ENCODE data around the gene DMRT3.

DMRT3 gene

DNA sequence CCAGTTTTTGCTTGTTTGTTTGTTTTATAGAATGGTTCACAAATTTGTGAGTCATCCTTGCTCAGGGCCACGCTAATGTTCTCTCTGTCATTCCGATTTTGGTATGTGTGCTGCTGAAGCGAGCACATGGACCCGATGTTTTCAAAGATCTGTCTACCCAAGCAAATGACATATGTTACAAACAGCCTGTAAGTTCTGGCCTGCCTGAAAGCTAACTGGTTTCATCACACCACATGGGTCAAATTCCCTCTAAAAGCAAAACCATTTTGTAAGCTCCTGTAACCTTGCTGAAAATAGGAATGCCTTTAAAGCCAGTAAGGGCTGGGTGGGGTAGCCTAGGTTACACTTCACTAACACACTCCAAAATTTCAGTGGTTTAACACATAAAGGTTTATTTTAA is 25.4 kb downstream of the DMRT3 start:
- no peaks in the 10 kb centered on the region for H3K27me3 ChIP-seq (ENCODE audit: insufficient read depth, poor library complexity, severe bottlenecking)
- no peak overlapping the region for H3K27ac ChIP-seq (replicated peaks)
- TF ChIP-seq SPI1 (IDR thresholded peaks at IDR 0.05; ENCODE audit: borderline replicate concordance, low read depth) (no peak), GABPA (IDR thresholded peaks at IDR 0.05; ENCODE audit: low read depth) (no peak), REST (IDR thresholded peaks at IDR 0.05; ENCODE audit: insufficient replicate concordance, low read depth) (no peak), CTCF (IDR thresholded peaks at IDR 0.05; ENCODE audit: insufficient read depth, low read length) (no peak), POLR2AphosphoS5 (IDR thresholded peaks at IDR 0.05; ENCODE audit: low read depth) (no peak)
- no peak overlapping the region for H3K4me3 ChIP-seq (replicated peaks; ENCODE audit: insufficient read depth, low read length)
- no peak for DNase-seq (ENCODE audit: low read depth in 1 of 2, low spot score in 1 of 2)

- no peak for TF ChIP-seq SPI1 (IDR thresholded peaks at IDR 0.05; ENCODE audit: borderline replicate concordance, low read depth)
- TF ChIP-seq CTCF (IDR thresholded peaks at IDR 0.05; ENCODE audit: insufficient read depth, low read length) = no peak
- TF ChIP-seq GABPA (IDR thresholded peaks at IDR 0.05; ENCODE audit: low read depth) = no peak
- TF ChIP-seq REST (IDR thresholded peaks at IDR 0.05; ENCODE audit: insufficient replicate concordance, low read depth) = no peak
- Histone ChIP-seq H3K27ac (replicated peaks) (no peak overlapping the region), H3K27me3 (ENCODE audit: insufficient read depth, poor library complexity, severe bottlenecking) (no peaks in the 10 kb centered on the region), H3K4me3 (replicated peaks; ENCODE audit: insufficient read depth, low read length) (no peak overlapping the region)
- no peak for DNase-seq (ENCODE audit: low read depth in 1 of 2, low spot score in 1 of 2)
These were observed 26.2 kb downstream of the DMRT3 start for GRCh38 chr9:1002678-1003077.

- Histone ChIP-seq H3K4me3 (replicated peaks; ENCODE audit: insufficient read depth, low read length) (no peak overlapping the region), H3K27me3 (ENCODE audit: insufficient read depth, poor library complexity, severe bottlenecking) (no peaks in the 10 kb centered on the region), H3K27ac (replicated peaks) (no peak overlapping the region)
- DNase-seq (ENCODE audit: low read depth in 1 of 2, low spot score in 1 of 2) = peak; percentile 60 to 63
- TF ChIP-seq SPI1 (IDR thresholded peaks at IDR 0.05; ENCODE audit: borderline replicate concordance, low read depth) (peak; percentile 28; the same call in 1 of the 2 replicates), GABPA (IDR thresholded peaks at IDR 0.05; ENCODE audit: low read depth) (no peak), CTCF (IDR thresholded peaks at IDR 0.05; ENCODE audit: insufficient read depth, low read length) (peak; percentile 38)
These were observed 28.7 kb downstream of the DMRT3 start for GRCh38 chr9:1005043-1005667.

DNA sequence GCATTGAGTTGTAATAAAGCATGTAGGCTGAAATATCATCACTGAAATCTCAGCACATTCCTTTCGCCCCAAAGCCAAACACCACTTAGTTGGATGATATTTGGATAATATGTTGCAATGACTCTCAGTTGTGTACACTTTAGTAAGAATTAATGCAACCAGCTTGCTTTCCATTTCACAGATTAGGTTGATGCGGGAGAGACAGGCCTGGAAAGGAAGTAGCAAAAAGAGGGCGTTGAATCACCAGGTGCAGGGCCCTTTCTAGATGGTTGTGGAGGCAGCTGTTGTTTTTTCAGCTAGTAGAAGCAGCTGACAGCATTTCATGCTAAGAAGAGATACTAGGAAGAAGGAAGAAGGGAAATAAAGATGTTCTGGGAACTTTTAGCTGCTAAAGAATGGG is 30.9 kb downstream of the DMRT3 start:
- TF ChIP-seq POLR2AphosphoS5 (IDR thresholded peaks at IDR 0.05; ENCODE audit: low read depth) (no peak), SPI1 (IDR thresholded peaks at IDR 0.05; ENCODE audit: borderline replicate concordance, low read depth) (no peak), GABPA (IDR thresholded peaks at IDR 0.05; ENCODE audit: low read depth) (no peak), REST (IDR thresholded peaks at IDR 0.05; ENCODE audit: insufficient replicate concordance, low read depth) (no peak), CTCF (IDR thresholded peaks at IDR 0.05; ENCODE audit: insufficient read depth, low read length) (no peak)
- Histone ChIP-seq H3K27ac (replicated peaks) (no peak overlapping the region), H3K4me3 (replicated peaks; ENCODE audit: insufficient read depth, low read length) (no peak overlapping the region), H3K27me3 (ENCODE audit: insufficient read depth, poor library complexity, severe bottlenecking) (no peaks in the 10 kb centered on the region)
- no peak for DNase-seq (ENCODE audit: low read depth in 1 of 2, low spot score in 1 of 2)
